NCI-H1092 treated with DMSO at 0.1 percent for 48 hours (cell line): ENCODE data around the gene GPR15LG.
"Not testable (repeated sequence)": the region's sequence is repeated elsewhere in the genome, so short reads cannot be mapped to it uniquely, and the experiment has no call there.

ENCODE experiments used
- DNase-seq: peaks from one replicate; lab custom pipeline; 2025; lab: John Stamatoyannopoulos, UW

The GPR15LG gene

GRCh38 chr10:84173501-84173929, at the start of gene GPR15LG:
Gene GPR15LG (plus strand): TSS chr10:84173801. CDS start chr10:84173852, 51 bp downstream.
- DNase-seq, result no peak

DNA sequence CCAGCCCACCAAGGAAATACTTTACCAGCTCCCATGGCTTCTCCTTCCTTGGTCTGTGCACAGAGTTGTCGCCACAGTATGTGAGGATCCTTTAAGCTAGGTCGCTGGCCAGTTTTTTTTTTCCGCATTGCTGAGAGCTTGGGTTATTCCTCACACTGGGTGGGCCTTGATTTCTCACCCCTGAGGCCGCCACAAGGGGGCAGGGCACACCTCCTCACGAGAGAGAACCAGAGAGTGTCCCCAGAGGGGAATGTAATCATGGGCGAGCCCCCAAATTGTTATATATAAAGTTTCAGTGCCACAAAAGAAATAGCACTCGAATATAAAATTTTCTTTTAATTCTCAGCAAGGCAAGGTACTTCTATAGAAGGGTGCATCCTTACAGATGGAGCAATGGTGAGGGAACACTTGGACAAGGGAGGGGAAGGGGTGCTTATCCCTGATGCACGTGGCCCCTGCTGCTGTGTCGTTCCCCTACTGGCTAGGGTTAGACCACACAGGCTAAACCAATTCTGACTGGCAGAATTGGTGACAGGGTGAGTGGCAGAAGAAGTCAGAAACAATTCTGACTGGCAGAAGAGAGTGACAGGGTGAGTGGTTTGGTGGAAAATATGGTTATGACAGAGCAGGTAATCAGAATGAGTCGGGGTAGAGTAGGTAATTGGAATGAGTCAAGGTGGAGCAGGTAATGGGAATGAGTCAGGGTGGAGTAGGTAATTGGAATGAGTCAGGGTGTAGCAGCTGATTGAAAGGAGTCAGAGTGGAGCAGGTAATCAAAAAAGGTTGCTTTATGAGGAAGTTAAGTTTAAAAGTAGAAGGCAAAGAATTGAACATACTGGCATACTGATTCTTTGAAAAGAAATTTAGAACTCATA, 47.5 kb upstream of the GPR15LG start:
- DNase-seq, result not testable (repeated sequence)

GRCh38 chr10:84126785-84127167, 46.8 kb upstream of the GPR15LG start:
- DNase-seq, result no peak

- no peak for DNase-seq
Observed at GRCh38 chr10:84135836-84136235, 37.8 kb upstream of the GPR15LG start.

DNA sequence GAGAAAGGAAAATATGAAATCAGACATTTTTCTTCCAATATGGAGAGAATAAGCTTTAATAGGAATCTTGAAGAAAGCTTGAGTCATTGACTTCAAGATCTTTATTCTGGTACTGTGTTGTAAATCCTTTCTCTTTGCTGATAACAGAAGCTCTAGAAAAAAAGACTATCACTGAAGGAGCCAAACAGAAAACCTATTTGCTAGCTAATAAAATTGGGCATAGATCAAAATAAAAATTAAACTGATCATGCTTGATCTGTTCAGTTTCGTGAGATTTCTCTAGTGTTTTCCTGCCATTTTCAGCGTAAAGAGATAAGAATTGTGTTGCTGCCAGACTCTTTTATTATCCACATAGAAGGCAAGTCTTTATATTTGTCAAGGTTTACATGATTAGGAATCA, 35.8 kb upstream of the GPR15LG start:
- no peak for DNase-seq

GRCh38 chr10:84138478-84139125, 35.0 kb upstream of the GPR15LG start:
- no peak for DNase-seq

DNA sequence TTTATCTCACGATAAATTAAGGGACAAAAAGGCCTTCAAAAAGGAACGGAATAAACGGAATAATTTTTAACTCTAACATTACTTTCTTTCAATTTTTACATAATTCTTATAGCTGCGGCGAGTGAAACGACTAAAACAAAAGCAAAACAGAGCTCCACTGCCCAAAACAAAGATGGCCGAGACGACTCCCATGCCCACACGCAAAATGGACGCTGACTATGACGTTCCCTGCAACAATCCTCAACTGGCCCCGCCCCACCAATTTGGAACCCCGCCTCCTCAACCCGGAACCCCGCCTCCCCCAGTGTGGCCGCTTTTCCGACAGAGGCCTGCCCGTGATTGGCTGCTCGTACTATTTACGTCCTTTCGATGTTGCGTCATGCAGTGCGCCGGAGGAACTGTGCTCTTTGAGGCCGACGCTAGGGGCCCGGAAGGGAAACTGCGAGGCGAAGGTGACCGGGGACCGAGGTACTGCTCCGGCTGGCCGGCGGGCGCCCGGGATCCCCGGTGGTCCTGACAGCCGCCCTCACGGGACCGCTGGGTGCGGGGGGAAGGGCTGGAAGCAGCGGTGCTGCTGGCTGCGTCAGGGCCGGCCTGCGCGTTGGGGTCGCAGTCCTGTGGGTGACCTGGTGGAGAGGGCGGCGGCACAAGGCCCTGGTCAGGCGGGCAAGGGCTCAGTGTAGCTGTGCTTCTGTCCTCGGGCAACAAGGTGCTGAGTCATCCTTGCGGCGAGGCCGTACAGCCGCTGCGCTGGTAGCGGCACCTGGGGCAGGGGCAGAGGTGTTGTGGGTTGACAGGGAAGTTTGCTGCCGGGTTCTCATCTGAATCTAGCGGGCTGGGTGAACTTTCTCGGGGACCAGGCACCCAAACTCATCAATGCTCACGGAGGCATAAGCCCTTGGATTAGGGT, 34.2 kb upstream of the GPR15LG start, which contains the start of gene GHITM:
Gene GHITM (plus strand): TSS at position 384 of the 910 bp plus-strand sequence. CDS start 1,992 bp downstream, outside the sequence.
- DNase-seq, result peak; percentile 95

DNA sequence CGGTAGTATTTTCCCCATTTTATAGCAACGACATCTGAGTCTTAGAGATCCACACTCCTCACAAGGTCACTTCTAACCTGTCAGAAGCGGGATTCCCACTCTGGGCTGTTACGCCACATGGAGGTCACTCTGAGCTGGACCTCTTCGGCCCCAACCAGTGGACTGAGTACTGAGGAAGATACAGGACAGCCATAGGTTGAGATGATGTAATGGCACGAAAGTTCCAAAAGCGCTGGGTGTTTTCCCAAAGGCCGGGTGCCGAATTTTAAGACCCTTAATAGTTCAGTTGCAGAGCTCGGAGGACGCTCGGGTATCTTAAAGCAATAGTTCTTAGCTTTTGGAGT, 33.6 kb upstream of the GPR15LG start:
- no peak for DNase-seq

- no peak for DNase-seq
Observed at GRCh38 chr10:84147347-84147746, 26.3 kb upstream of the GPR15LG start.

DNA sequence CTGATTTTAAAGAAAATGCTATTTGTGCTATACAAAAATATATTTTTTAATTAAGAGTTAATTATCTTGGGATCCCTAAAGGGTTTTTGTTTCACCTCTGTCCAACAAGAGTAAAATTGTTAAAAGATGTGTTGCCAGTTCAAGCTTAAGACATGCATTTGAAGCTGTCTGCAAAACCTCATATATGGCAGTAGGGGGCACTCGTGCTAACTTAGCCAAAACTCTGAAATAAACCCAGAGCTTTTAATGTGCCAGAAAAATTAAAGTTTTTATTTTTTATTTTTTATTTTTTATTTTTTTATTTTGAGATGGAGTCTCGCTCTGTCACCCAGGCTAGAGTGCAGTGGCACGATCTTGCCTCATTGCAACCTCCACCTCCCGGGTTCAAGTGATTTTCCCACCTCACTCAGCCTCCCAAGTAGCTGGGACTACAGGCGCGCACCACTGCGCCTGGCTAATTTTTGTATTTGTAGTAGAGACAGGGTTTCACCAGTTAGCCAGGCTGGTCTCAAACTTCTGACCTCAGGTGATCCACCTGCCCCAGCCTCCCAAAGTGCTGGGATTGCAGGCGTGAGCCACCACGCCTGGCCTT, 25.5 kb upstream of the GPR15LG start:
- peak; percentile 13 for DNase-seq

- DNase-seq, result no peak
Observed at GRCh38 chr10:84149854-84150253, 23.7 kb upstream of the GPR15LG start.

- no peak for DNase-seq
Observed at GRCh38 chr10:84152769-84153168, 20.8 kb upstream of the GPR15LG start.

DNA sequence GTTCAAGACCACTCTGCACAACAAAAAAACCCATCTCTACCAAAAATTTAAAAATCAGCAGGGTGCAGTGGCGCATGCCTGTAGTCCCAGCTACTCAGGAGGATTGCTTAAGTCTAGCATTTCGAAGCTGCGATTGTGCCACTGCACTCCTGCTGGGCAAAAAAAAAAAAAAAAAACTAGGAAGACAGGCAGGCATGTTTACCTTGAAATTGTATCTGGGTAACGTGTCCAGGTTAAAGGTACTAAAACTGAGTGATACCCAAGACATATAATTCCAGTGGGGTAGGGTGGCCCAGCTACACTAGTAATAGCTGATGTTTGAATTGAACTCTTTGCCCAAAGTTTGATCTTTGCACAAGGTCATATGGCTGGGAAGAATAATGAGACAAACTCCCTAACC, 18.1 kb upstream of the GPR15LG start:
- DNase-seq, result no peak

- no peak for DNase-seq
Observed at GRCh38 chr10:84156009-84156408, 17.6 kb upstream of the GPR15LG start.

DNA sequence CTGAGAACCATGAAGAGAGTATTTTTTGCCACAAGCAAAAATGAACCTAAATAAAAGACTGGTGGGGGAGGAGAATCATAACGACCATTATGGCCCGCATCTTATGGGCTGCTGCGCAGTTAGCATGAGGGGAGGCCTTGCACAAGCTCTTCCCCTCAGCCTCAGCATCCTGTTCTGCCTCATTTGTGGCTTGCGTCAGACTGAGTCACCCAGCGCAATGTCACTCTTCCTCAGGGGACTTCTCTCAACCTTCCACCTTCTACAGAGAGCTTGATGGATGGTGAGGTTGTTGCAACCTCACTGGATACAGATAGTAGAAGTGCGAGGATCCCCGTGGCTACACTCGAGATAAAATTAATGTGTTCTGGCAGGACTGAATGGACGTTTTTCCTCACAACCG, 16.8 kb upstream of the GPR15LG start:
- no peak for DNase-seq

DNA sequence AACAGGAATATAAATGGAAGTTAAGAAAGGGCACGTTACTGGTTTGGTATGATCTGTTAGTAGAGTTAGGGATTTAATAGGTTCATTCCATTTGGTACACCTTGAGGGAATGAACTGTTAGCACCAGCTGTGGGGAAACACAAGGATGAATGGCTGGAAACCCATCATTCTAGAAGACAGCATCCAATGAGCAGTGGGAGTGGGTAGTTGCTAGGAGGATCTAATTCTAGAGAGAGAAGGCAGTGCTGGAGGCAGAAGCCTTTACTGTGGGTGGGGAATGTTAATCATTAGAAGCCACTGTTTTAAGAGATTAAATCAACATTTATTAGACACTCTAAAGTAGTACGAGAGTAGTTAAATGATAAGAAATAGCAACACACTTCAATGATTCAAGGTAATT, 15.5 kb upstream of the GPR15LG start:
- no peak for DNase-seq

GRCh38 chr10:84158550-84158949, 15.1 kb upstream of the GPR15LG start:
- no peak for DNase-seq

- no peak for DNase-seq
Observed at GRCh38 chr10:84159076-84159685, 14.4 kb upstream of the GPR15LG start.

DNA sequence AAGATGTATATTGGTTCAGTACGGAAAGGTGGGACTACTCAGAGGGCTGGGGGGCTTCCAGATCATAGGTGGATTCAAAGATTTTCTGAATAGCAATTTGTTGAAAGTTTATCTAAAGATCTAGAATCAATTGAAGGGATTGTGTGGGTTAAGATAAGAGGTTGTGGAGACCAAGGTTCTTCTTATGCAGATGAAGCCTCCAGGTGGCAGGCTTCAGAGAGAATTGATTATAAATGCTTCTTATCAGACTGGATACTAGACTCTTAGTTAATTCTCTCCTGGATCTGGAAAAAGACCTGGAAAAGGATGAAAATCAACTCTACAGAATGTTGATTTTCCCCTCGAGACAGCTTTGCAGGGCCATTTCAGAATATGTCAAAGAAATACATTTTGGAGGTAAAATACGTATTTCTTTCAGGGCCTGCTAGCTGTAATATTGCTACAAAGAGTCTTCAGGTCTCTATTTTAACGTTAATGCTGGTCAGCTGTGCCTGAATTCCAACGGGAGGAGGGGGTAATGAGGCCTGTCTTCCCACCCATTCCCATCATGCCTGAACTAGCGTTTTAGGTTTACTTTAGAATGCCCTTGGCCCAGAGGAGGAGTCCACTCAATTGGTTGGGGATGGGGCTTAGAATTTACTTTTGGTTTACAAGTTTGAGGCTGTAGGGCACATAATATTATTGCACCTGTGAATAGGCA, 12.8 kb upstream of the GPR15LG start:
- no peak for DNase-seq

GRCh38 chr10:84163996-84164395, 9.6 kb upstream of the GPR15LG start:
- no peak for DNase-seq

DNA sequence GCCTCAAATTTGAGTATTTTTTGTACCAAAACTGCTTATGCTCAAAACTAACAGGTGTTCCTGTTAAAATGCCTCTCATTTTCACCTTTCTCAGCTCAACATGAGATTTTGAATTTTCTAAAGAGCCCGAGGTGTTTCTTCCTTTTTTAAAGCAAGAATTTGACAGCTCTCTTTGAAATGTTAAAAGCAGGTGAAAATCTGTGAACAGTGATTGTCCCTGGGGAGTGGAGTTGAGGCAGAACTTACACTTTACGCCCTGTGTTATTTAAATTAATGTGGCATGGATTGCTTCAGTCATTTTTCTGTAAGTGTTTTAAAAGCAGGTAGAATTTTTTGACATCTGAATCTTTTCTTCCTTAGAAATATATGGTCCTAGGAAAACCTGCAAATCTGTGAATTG, 9.2 kb upstream of the GPR15LG start:
- DNase-seq, result no peak
